Ascending aorta (tissue), 2 donors: ENCODE data around the gene LAMA2. TPM values are rescaled to one million over a fixed set of nuclear protein-coding genes. Genes with fewer than 3 reads are reported as not detected.

Source experiments
- DNase-seq, 2 donors: peaks; one replicate each; pipeline ENCODE4 v3.0.0-alpha.2; 2019; ENCODE audit warnings: low spot score in 2 of 2
- H3K27ac ChIP-seq, 2 donors: fragments of 200-600 bp; sonication (generic); one replicate each; pipeline ENCODE4 v1.5.1; 2016 to 2017; ENCODE audit warnings: mild to moderate bottlenecking in 1 of 2
- H3K27me3 ChIP-seq: fragments of 200-600 bp; sonication (generic); one replicate; pipeline ENCODE4 v1.5.1; 2017
- H3K36me3 ChIP-seq, 2 donors: fragments of 200-600 bp; sonication (generic); one replicate each; pipeline ENCODE4 v1.5.1; 2016
- H3K4me1 ChIP-seq, 2 donors: fragments of 200-600 bp; sonication (generic); one replicate each; pipeline ENCODE4 v1.5.1; 2016 to 2017; ENCODE audit warnings: mild to moderate bottlenecking in 1 of 2
- H3K4me3 ChIP-seq, 2 donors: fragments of 200-600 bp; sonication (generic); one replicate each; pipeline ENCODE4 v1.5.1; 2016 to 2017; ENCODE audit warnings: mild to moderate bottlenecking in 1 of 2
- H3K9me3 ChIP-seq, 2 donors: fragments of 200-600 bp; sonication (generic); one replicate each; pipeline ENCODE4 v1.5.1; 2016
- CTCF ChIP-seq, 3 experiments: fragments of 200-600 bp in 2 of 3; fragments of 450-650 bp in 1 of 3; sonication (generic) in 2 of 3; IDR thresholded peaks; one replicate each; pipeline ENCODE4 v1.5.1; 2016 to 2019; ENCODE audit warnings: antibody characterized with exemption in 3 of 3, mild to moderate bottlenecking in 1 of 3, moderate library complexity in 1 of 3
- intact Hi-C: fragments of 100-400 bp; cut with DNase I; formaldehyde crosslinking; loops from one replicate; pipeline ENCODE4 v1.15.1; 2023
- total RNA-seq: library from RNA; depleted of rRNA; stranded (reverse); fragments of >200 nt; gene quantifications from one replicate; pipeline ENCODE4 v1.1.0, GENCODE V29; 2016

The LAMA2 gene
- total RNA-seq, 1 donor from 2014 or later = 45.2 TPM

DNA sequence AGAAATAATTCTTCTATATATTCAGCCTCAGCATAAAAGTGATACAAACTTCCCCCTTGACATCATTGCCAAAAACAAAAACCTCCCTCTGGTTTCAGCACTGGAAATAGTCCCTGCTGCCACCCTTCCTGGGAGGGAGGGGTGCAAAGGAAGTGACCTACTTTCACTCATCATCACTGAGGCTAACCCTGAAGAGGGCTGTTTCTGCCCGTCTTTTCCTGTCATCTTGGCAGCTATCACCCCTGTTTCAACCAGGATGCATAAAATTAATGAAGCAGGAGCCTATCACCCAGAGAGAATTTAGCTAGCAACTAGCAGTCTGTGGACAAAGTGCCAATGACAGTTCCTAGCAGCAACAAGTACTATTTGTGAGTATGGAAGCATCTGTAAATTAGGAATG is 397.8 kb downstream of the LAMA2 start:
- Histone ChIP-seq H3K36me3 (no peaks in the 10 kb centered on the region), H3K9me3 (no peaks in the 10 kb centered on the region), H3K4me3 (no peak overlapping the region), H3K27ac (no peak overlapping the region), H3K4me1 (no peaks in the 10 kb centered on the region), H3K27me3 (no peaks in the 10 kb centered on the region)
- no peak for TF ChIP-seq CTCF (IDR thresholded peaks at IDR 0.05)
- intact Hi-C loops = no loop called here
- DNase-seq = no peak

DNA sequence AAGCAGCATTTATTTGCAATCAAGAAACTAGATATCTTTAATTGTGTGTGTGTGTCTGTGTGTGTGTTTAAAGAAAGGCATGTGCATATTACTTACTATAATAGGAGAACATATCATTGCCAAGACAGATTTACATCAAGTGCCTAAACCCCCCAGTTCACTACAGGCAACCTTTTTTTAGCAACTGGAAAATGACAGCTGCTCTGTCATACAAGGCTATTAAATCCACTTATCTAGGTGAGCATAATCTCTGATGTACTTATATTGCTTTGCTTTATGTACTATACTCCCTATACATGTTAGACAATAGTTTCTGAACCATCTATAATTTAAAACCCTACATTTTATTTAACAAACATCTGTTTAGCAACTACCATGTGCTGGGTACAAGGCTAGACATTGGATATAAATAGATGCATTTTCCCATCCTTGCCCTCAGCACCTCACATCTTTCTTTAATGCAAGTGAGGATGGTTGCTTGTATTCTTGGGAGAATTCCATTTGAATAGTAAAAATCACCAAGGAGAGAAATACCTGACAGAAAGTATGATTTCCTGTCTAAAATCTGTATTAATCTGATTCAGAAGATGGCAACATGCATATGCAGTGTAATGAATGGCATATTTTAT is 398.3 kb downstream of the LAMA2 start:
- no peak for DNase-seq
- intact Hi-C loops = no loop called here
- no peak overlapping the region for H3K4me3 ChIP-seq
- no peak for TF ChIP-seq CTCF (IDR thresholded peaks at IDR 0.05)
- H3K9me3 ChIP-seq = no peaks in the 10 kb centered on the region
- H3K4me1 ChIP-seq = no peaks in the 10 kb centered on the region
- no peak overlapping the region for H3K27ac ChIP-seq
- H3K27me3 ChIP-seq = no peaks in the 10 kb centered on the region
- H3K36me3 ChIP-seq = no peaks in the 10 kb centered on the region

DNA sequence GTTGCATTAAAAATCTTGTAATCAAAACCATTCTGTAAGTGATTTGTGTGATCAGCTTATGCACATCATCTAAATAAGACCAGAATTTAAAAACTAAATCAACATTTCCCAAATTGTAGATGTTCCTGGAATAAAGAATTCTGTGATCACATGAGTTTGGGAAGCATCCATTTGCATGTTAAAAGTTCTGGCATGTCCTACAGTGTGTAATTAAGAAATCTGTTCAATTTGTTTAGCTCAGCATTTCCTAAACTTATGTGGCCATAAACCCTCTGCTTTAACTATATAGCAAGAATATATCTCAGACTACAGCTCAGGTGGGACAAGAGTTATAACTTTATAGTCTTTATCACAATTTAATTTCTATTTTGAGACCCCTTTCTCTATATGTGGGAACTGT is 399.1 kb downstream of the LAMA2 start:
- no peak overlapping the region for H3K4me3 ChIP-seq
- no peak for DNase-seq
- H3K36me3 ChIP-seq = no peaks in the 10 kb centered on the region
- TF ChIP-seq CTCF (IDR thresholded peaks at IDR 0.05) = no peak
- no peak overlapping the region for H3K27ac ChIP-seq
- H3K27me3 ChIP-seq = no peaks in the 10 kb centered on the region
- no peaks in the 10 kb centered on the region for H3K4me1 ChIP-seq
- intact Hi-C loops = no loop called here
- no peaks in the 10 kb centered on the region for H3K9me3 ChIP-seq

DNA sequence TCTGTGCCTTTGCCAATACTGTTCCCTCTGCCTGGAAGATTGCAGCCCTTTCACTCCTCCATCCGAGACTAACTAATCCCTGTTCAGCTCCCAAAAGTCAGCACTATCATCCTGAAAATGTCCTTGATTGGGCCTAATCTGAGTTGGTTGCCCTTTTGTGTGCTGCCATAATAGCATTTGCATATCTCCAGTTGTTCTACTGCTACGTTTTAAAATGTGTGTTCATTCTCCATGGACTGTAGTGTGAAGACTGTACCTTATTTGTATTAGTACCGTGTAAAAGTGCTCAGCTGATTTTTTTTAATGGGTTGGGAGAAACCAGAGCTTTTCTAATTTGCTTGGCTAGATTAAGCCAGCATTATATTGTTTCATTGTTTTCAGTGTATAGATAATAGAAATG is 401.3 kb downstream of the LAMA2 start:
- Histone ChIP-seq H3K4me3 (no peak overlapping the region), H3K9me3 (no peaks in the 10 kb centered on the region), H3K36me3 (no peaks in the 10 kb centered on the region), H3K27ac (no peak overlapping the region), H3K27me3 (no peaks in the 10 kb centered on the region), H3K4me1 (no peaks in the 10 kb centered on the region)
- intact Hi-C loops = no loop called here
- no peak for TF ChIP-seq CTCF (IDR thresholded peaks at IDR 0.05)
- DNase-seq = no peak

DNA sequence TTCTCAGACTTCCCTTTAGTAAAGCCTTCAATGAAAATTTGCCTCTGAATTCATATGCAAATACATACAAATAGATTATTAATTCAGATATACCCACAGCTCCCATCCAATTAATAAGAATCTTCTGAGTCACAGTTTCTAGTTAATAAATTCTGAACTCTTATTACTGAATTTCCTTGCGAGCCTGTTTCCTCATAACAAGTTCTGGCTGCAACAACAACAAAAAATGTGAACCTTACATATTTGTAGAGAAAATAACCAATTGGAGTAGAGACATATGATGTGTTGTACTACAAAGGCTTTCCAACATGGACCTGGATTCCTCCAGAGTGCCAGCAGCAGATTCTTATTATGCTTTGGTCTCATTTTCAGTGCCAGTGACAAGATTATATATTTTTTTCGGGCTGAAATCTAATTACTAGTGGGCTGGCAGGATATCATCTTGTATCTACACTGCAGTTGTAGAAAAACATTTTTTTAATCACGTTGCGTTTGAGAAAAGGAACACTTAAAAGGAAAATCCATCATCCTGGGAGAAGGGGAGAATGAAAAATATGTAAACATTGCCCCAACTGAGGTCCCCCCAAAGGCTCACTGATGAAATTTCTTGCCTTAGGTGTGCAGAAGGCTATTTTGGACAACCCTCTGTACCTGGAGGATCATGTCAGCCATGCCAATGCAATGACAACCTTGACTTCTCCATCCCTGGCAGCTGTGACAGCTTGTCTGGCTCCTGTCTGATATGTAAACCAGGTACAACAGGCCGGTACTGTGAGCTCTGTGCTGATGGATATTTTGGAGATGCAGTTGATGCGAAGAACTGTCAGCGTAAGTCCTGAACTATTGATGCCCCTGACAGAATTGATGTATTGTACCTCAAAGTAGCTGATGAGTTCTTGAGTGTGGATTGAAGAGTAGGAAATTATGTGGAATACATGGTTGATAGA is 404.6 kb downstream of the LAMA2 start:
- Histone ChIP-seq H3K36me3 (no peaks in the 10 kb centered on the region), H3K4me3 (no peak overlapping the region), H3K9me3 (no peaks in the 10 kb centered on the region), H3K4me1 (no peaks in the 10 kb centered on the region), H3K27ac (no peak overlapping the region), H3K27me3 (no peaks in the 10 kb centered on the region)
- no peak for TF ChIP-seq CTCF (IDR thresholded peaks at IDR 0.05)
- no peak for DNase-seq
- intact Hi-C loops = no loop called here
